HepG2 (cell line): ENCODE measurements around the gene WDFY1. TPM values are rescaled to one million over a fixed set of nuclear protein-coding genes. Genes with fewer than 3 reads are reported as not detected.

Experiments used
- AKNA ChIP-seq: sonication (generic); formaldehyde crosslinking; IDR thresholded peaks from 2 replicates; pipeline ENCODE4 v1.4.0; 2020; ENCODE audit warnings: missing genetic modification reagents, borderline replicate concordance
- CREBL2 ChIP-seq: sonication (generic); formaldehyde crosslinking; IDR thresholded peaks from 2 replicates; pipeline ENCODE4 v1.8.1; 2023; ENCODE audit warnings: missing genetic modification reagents, mild to moderate bottlenecking, borderline replicate concordance
- HNRNPH1 ChIP-seq: fragments of 200-400 bp; formaldehyde crosslinking; optimal IDR thresholded peaks from 2 replicates; pipeline ENCODE3; 2017; ENCODE audit warnings: mild to moderate bottlenecking, low read depth, low read length
- IRF1 ChIP-seq: sonication (generic); formaldehyde crosslinking; IDR thresholded peaks from 2 replicates; pipeline ENCODE4 v1.4.0; 2020; ENCODE audit warnings: low read depth, mild to moderate bottlenecking, missing genetic modification reagents
- KDM3A ChIP-seq: IDR thresholded peaks from 2 replicates; pipeline ENCODE4 v1.6.1; 2018; ENCODE audit warnings: low read depth, missing compliant biosample characterization
- SKIL ChIP-seq: sonication (generic); formaldehyde crosslinking; IDR thresholded peaks from 2 replicates; pipeline ENCODE4 v1.8.0; 2022; ENCODE audit warnings: missing genetic modification reagents, mild to moderate bottlenecking, moderate library complexity, borderline replicate concordance
- SYNCRIP ChIP-seq: fragments of 200-400 bp; formaldehyde crosslinking; IDR thresholded peaks from 2 replicates; pipeline ENCODE4 v1.6.1; 2018; ENCODE audit warnings: mild to moderate bottlenecking, low read depth, low read length; ENCODE audit not compliant: insufficient read depth
- TFDP1 ChIP-seq: IDR thresholded peaks from 2 replicates; pipeline ENCODE4 v1.6.1; 2016; ENCODE audit warnings: missing compliant biosample characterization, missing genetic modification reagents, borderline replicate concordance
- TRIM24 ChIP-seq: sonication (generic); formaldehyde crosslinking; IDR thresholded peaks from 2 replicates; pipeline ENCODE4 v1.8.0; 2022; ENCODE audit warnings: mild to moderate bottlenecking, missing genetic modification reagents
- ZNF33A ChIP-seq: sonication (generic); formaldehyde crosslinking; IDR thresholded peaks from 2 replicates; pipeline ENCODE4 v1.5.1; 2020; ENCODE audit warnings: missing genetic modification reagents, mild to moderate bottlenecking, moderate library complexity, borderline replicate concordance
- ZNF512B ChIP-seq: sonication (generic); formaldehyde crosslinking; IDR thresholded peaks from 2 replicates; pipeline ENCODE4 v1.5.1; 2020; ENCODE audit warnings: missing genetic modification reagents, mild to moderate bottlenecking, borderline replicate concordance
- ZNF775 ChIP-seq: sonication (generic); formaldehyde crosslinking; IDR thresholded peaks from 2 replicates; pipeline ENCODE4 v1.4.0; 2020; ENCODE audit warnings: missing genetic modification reagents, mild to moderate bottlenecking, moderate library complexity, borderline replicate concordance
- polyA plus RNA-seq, 8 experiments: library from polyadenylated mRNA; depleted of rRNA in 3 of 8; stranded (reverse) in 7 of 8; unstranded in 1 of 8; fragments of >200 nt; fragmentation: Illumina TruSeq in 4 of 8; extraction: Trizol in 4 of 8; gene quantifications; 2 replicates each; pipeline versions ENCODE4 v1.2.1 to v1.2.3, GENCODE V29; 2011 to 2016; ENCODE audit warnings: low read depth in 4 of 8, missing spikeins in 1 of 8, mixed read lengths in 1 of 8; ENCODE audit not compliant: insufficient read depth in 1 of 8
- total RNA-seq, 5 experiments: library from RNA; depleted of rRNA; stranded (reverse); fragments of >200 nt; fragmentation: Illumina TruSeq; extraction: Trizol; gene quantifications; 2 replicates each; pipeline ENCODE4 v1.2.3, GENCODE V29; 2016; ENCODE audit warnings: low read depth in 1 of 5

Gene WDFY1
- total and polyA plus RNA-seq, 2 of the 13 experiments (the other 11 are each of a cell fraction or from before 2014, with no cell fraction given), result 77.0 to 78.4 TPM

GRCh38 chr2:223957092-223957851 lies 12.1 kb upstream of the WDFY1 start, which contains the start of gene MRPL44 (continued):
- TF ChIP-seq ZNF775 (CRISPR knock-in tag) (peak; percentile 97), CREBL2 (CRISPR knock-in tag) (peak; percentile 94), TRIM24 (CRISPR knock-in tag) (no peak), SKIL (CRISPR knock-in tag) (no peak), ZNF33A (CRISPR knock-in tag) (peak; percentile 98; the same call in 1 of the 2 replicates), TFDP1 (CRISPR knock-in tag) (0 out of 2 replicates have a peak, but pooled peaks have one; percentile 65), IRF1 (CRISPR knock-in tag) (0 out of 2 replicates have a peak, but pooled peaks have one; percentile 80), SYNCRIP (no peak), AKNA (CRISPR knock-in tag) (no peak; the same call in 1 of the 2 replicates), HNRNPH1 (peak; percentile 71), ZNF512B (CRISPR knock-in tag) (peak; percentile 99; the same call in 1 of the 2 replicates), KDM3A (peak; percentile 98)
